Erythroblast (primary cell): ENCODE measurements around the gene SGCD.

Experiments used
- GATA1 ChIP-seq: IDR thresholded peaks from 2 replicates; pipeline ENCODE4 v1.6.1; 2011; ENCODE audit warnings: low read depth, mild to moderate bottlenecking, control low read depth, low read length, moderate library complexity
- POLR2A ChIP-seq: IDR thresholded peaks from 2 replicates; pipeline ENCODE4 v1.6.1; 2011; ENCODE audit warnings: mild to moderate bottlenecking, low read length

- no peak for TF ChIP-seq POLR2A
- no peak for TF ChIP-seq GATA1
Measured at GRCh38 chr5:156534085-156534484, 207.1 kb downstream of the SGCD start.
